GM12878 (cell line): ENCODE measurements around the gene RPL32. TPM values are rescaled to one million over a fixed set of nuclear protein-coding genes. Genes with fewer than 3 reads are reported as not detected.

ENCODE experiments used
- GATAD2B ChIP-seq: fragments of 450-650 bp; conservative IDR thresholded peaks from 2 replicates; pipeline ENCODE4 v1.6.1; 2017; ENCODE audit warnings: low read depth, mild to moderate bottlenecking, moderate library complexity
- IKZF2 ChIP-seq, 2 experiments: fragments of 450-650 bp; IDR thresholded peaks; 2 replicates each; pipeline ENCODE4 v1.6.1; 2017; ENCODE audit warnings: mild to moderate bottlenecking in 2 of 2, moderate library complexity in 2 of 2
- KAT2A ChIP-seq: conservative IDR thresholded peaks from 2 replicates; pipeline ENCODE4 v1.6.1; 2011; ENCODE audit warnings: low read depth, low read length; ENCODE audit not compliant: control insufficient read depth
- NBN ChIP-seq: fragments of 450-650 bp; IDR thresholded peaks from 2 replicates; pipeline ENCODE4 v1.6.1; 2016
- NFXL1 ChIP-seq: fragments of 450-650 bp; IDR thresholded peaks from 2 replicates; pipeline ENCODE4 v1.6.1; 2017; ENCODE audit warnings: antibody characterized with exemption, mild to moderate bottlenecking, borderline replicate concordance
- RAD21 ChIP-seq: IDR thresholded peaks from 2 replicates; pipeline ENCODE4 v1.6.1; 2011; ENCODE audit warnings: mild to moderate bottlenecking, low read depth, low read length, moderate library complexity; ENCODE audit not compliant: insufficient read depth
- RAD51 ChIP-seq: fragments of 450-650 bp; IDR thresholded peaks from 2 replicates; pipeline ENCODE4 v1.6.1; 2016; ENCODE audit warnings: moderate library complexity, mild to moderate bottlenecking, inconsistent platforms
- SIX5 ChIP-seq: IDR thresholded peaks from 2 replicates; pipeline ENCODE4 v1.6.1; 2011; ENCODE audit warnings: mild to moderate bottlenecking, low read depth, low read length, moderate library complexity; ENCODE audit not compliant: severe bottlenecking
- SMAD1 ChIP-seq: fragments of 450-650 bp; IDR thresholded peaks from 2 replicates; pipeline ENCODE4 v1.6.1; 2018; ENCODE audit warnings: mild to moderate bottlenecking, low read depth; ENCODE audit not compliant: partially characterized antibody
- SPI1 ChIP-seq: IDR thresholded peaks from 2 replicates; pipeline ENCODE4 v1.6.1; 2011; ENCODE audit warnings: low read depth, mild to moderate bottlenecking, low read length, moderate library complexity, borderline replicate concordance; ENCODE audit not compliant: insufficient read depth
- WRNIP1 ChIP-seq: IDR thresholded peaks from 2 replicates; pipeline ENCODE4 v1.6.1; 2011; ENCODE audit warnings: low read depth, low read length, improper control_type of control experiment, borderline replicate concordance
- polyA plus RNA-seq, 11 experiments: library from polyadenylated mRNA; depleted of rRNA in 4 of 11; unstranded in 6 of 11; stranded (reverse) in 5 of 11; fragments of >200 nt; fragmentation: Nextera tagmentation in 4 of 11; fragmentation: Illumina TruSeq in 1 of 11; extraction: Ambion mirVana in 4 of 11; extraction: Trizol in 1 of 11; gene quantifications; 1 replicate in 1 of 11; 2 replicates in 10 of 11; pipeline versions ENCODE4 v1.2.1 to v1.2.3, GENCODE V29; 2011 to 2016; ENCODE audit warnings: inconsistent platforms in 2 of 11, missing spikeins in 2 of 11, low read depth in 1 of 11
- total RNA-seq, 4 experiments: library from RNA; depleted of rRNA in 3 of 4; stranded (reverse); fragments of >200 nt in 3 of 4; fragmentation: Illumina TruSeq in 1 of 4; extraction: Trizol in 1 of 4; gene quantifications; 2 replicates each; pipeline versions ENCODE4 v1.2.1 to v1.2.3, GENCODE V29; 2013 to 2021
- TF ChIP-seq, protein P1 (sequence below): fragments of 150-350 bp; IDR thresholded peaks from 2 replicates; pipeline ENCODE4 v1.6.1; 2014; ENCODE audit warnings: mild to moderate bottlenecking, low read depth, low read length
- TF ChIP-seq, protein P2 (sequence below): fragments of 150-350 bp; IDR thresholded peaks from 2 replicates; pipeline ENCODE4 v1.6.1; 2016; ENCODE audit warnings: low read depth, low read length
- TF ChIP-seq, protein P3 (sequence below): fragments of 450-650 bp; conservative IDR thresholded peaks from 2 replicates; pipeline ENCODE4 v1.6.1; 2017; ENCODE audit warnings: mild to moderate bottlenecking, moderate library complexity
- TF ChIP-seq, protein P4 (sequence below): IDR thresholded peaks from 2 replicates; pipeline ENCODE4 v1.6.1; 2012; ENCODE audit warnings: low read depth, low read length, improper control_type of control experiment
- TF ChIP-seq, protein P5 (sequence below): fragments of 450-650 bp; IDR thresholded peaks from 2 replicates; pipeline ENCODE4 v1.6.1; 2017; ENCODE audit warnings: mild to moderate bottlenecking, low read depth, inconsistent platforms; ENCODE audit not compliant: poor library complexity, severe bottlenecking

RPL32 gene
- total and polyA plus RNA-seq, 10 of the 15 experiments (the other 5 are each of a cell fraction or from before 2014, with no cell fraction given) = 1,533 to 5,147 (median 3,350) TPM

DNA sequence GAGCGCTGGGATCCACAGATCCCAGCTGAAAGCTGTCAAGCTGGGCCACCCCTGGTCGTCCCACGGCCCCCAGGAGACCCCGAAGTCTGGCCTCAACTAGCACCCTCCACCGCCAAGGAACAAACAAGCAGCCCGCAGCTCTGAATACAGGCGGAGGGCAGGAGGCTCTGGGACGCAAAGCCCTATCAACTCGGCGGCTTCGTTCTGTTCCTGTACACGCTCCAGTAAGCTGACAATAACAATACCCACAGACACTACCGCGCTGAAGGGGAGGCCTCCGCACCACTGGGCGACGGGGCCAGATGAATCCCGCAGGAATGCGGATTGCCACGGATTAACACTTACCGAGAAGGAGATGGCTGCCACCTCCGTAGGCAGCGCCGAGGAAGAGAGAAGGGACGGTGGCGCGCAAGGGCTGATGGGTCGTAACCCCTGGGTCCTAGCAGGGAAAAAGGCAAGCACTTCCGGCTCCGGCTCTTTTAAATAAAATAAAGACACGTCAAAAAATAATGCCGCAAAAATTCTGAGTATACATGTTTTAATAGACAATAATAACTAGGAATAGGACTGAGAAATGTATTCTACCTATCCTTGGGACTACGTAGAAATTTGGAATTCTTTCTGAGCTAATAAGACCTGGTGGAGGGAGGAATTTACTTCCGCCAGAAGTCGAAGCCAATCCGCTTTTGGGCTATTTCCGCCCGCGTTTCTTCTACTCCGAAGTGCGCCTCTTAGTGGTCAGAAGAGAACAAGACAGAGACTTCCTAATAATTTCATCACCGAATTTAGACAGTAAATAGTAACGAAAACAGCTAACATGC, at the start of gene RPL32 (continued):
- TF ChIP-seq, protein P1, sequence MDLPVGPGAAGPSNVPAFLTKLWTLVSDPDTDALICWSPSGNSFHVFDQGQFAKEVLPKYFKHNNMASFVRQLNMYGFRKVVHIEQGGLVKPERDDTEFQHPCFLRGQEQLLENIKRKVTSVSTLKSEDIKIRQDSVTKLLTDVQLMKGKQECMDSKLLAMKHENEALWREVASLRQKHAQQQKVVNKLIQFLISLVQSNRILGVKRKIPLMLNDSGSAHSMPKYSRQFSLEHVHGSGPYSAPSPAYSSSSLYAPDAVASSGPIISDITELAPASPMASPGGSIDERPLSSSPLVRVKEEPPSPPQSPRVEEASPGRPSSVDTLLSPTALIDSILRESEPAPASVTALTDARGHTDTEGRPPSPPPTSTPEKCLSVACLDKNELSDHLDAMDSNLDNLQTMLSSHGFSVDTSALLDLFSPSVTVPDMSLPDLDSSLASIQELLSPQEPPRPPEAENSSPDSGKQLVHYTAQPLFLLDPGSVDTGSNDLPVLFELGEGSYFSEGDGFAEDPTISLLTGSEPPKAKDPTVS = 0 out of 2 replicates have a peak, but pooled peaks have one; percentile 58
- TF ChIP-seq IKZF2 (IDR thresholded peaks at IDR 0.05) (peak; percentile 22 to 47; a peak in 1 of 4 replicates), KAT2A (peak; percentile 47; the same call in 1 of the 2 replicates), NBN (peak; percentile 80), RAD51 (peak; percentile 95), SMAD1 (peak; percentile 93), RAD21 (peak; percentile 37), NFXL1 (no peak), SIX5 (peak; percentile 66), WRNIP1 (no peak; the same call in 1 of the 2 replicates), SPI1 (no peak; the same call in 1 of the 2 replicates), GATAD2B (0 out of 2 replicates have a peak, but pooled peaks have one; percentile 26)
- TF ChIP-seq, protein P2, sequence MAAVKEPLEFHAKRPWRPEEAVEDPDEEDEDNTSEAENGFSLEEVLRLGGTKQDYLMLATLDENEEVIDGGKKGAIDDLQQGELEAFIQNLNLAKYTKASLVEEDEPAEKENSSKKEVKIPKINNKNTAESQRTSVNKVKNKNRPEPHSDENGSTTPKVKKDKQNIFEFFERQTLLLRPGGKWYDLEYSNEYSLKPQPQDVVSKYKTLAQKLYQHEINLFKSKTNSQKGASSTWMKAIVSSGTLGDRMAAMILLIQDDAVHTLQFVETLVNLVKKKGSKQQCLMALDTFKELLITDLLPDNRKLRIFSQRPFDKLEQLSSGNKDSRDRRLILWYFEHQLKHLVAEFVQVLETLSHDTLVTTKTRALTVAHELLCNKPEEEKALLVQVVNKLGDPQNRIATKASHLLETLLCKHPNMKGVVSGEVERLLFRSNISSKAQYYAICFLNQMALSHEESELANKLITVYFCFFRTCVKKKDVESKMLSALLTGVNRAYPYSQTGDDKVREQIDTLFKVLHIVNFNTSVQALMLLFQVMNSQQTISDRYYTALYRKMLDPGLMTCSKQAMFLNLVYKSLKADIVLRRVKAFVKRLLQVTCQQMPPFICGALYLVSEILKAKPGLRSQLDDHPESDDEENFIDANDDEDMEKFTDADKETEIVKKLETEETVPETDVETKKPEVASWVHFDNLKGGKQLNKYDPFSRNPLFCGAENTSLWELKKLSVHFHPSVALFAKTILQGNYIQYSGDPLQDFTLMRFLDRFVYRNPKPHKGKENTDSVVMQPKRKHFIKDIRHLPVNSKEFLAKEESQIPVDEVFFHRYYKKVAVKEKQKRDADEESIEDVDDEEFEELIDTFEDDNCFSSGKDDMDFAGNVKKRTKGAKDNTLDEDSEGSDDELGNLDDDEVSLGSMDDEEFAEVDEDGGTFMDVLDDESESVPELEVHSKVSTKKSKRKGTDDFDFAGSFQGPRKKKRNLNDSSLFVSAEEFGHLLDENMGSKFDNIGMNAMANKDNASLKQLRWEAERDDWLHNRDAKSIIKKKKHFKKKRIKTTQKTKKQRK = no peak; the same call in 1 of the 2 replicates
- TF ChIP-seq, protein P3, sequence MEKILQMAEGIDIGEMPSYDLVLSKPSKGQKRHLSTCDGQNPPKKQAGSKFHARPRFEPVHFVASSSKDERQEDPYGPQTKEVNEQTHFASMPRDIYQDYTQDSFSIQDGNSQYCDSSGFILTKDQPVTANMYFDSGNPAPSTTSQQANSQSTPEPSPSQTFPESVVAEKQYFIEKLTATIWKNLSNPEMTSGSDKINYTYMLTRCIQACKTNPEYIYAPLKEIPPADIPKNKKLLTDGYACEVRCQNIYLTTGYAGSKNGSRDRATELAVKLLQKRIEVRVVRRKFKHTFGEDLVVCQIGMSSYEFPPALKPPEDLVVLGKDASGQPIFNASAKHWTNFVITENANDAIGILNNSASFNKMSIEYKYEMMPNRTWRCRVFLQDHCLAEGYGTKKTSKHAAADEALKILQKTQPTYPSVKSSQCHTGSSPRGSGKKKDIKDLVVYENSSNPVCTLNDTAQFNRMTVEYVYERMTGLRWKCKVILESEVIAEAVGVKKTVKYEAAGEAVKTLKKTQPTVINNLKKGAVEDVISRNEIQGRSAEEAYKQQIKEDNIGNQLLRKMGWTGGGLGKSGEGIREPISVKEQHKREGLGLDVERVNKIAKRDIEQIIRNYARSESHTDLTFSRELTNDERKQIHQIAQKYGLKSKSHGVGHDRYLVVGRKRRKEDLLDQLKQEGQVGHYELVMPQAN = peak; percentile 94; the same call in 1 of the 2 replicates
- TF ChIP-seq, protein P4, sequence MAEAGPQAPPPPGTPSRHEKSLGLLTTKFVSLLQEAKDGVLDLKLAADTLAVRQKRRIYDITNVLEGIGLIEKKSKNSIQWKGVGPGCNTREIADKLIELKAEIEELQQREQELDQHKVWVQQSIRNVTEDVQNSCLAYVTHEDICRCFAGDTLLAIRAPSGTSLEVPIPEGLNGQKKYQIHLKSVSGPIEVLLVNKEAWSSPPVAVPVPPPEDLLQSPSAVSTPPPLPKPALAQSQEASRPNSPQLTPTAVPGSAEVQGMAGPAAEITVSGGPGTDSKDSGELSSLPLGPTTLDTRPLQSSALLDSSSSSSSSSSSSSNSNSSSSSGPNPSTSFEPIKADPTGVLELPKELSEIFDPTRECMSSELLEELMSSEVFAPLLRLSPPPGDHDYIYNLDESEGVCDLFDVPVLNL = no peak
- TF ChIP-seq, protein P5, sequence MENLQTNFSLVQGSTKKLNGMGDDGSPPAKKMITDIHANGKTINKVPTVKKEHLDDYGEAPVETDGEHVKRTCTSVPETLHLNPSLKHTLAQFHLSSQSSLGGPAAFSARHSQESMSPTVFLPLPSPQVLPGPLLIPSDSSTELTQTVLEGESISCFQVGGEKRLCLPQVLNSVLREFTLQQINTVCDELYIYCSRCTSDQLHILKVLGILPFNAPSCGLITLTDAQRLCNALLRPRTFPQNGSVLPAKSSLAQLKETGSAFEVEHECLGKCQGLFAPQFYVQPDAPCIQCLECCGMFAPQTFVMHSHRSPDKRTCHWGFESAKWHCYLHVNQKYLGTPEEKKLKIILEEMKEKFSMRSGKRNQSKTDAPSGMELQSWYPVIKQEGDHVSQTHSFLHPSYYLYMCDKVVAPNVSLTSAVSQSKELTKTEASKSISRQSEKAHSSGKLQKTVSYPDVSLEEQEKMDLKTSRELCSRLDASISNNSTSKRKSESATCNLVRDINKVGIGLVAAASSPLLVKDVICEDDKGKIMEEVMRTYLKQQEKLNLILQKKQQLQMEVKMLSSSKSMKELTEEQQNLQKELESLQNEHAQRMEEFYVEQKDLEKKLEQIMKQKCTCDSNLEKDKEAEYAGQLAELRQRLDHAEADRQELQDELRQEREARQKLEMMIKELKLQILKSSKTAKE = peak; percentile 37
